Measurements from ENCODE around the gene INTS13. TPM values are rescaled to one million over a fixed set of nuclear protein-coding genes. Genes with fewer than 3 reads are reported as not detected.

The INTS13 gene
- total and polyA plus RNA-seq, 2 donors (not counting 3 experiments of a cell fraction or from before 2014, with no cell fraction given) = 8.7 to 35.9 TPM

DNA sequence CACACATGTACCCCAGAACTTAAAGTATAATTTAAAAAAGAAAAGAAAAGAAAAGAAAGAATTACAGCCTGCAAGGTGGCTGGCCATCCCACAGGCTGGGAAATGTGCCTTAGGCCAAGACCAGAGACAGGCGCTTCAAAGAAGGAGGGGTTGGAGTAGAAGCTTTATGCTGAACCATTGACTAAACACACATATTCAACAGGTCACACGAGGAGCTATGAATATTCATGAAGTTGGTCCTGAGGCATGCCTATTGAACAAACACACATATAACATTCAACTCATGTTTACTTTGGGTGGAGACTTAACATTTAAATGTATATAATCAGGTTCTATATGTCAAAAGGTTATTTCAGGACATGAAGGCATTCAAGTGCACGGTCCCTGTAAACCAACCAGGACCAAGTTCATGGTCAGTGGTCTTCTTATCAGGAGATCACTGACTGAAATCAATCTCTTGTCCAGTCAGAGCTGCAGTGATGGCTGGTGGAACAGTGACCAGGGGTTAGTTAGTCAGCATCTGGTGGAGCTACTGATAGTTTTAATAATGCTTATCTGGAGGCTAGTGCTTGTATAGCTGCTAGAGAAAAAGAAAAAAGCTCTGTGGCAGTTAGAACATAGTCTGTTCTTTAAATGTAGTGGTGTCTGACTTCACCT, 69.2 kb downstream of the INTS13 start:
- TF ChIP-seq MAX (IDR thresholded peaks at IDR 0.05; ENCODE audit: insufficient read depth, insufficient read length) = no peak
- TF ChIP-seq JUN (IDR thresholded peaks at IDR 0.05; ENCODE audit: borderline replicate concordance, insufficient read depth, insufficient read length, low read depth) = no peak
- TF ChIP-seq FOS (IDR thresholded peaks at IDR 0.05; ENCODE audit: borderline replicate concordance, insufficient read depth, low read length) = no peak
- TF ChIP-seq CTCF (IDR thresholded peaks at IDR 0.05; ENCODE audit: extremely low read depth in 1 of 2, insufficient read depth in 1 of 2, low read depth in 1 of 2, low read length in 2 of 2) = no peak
- TF ChIP-seq EZH2 (IDR thresholded peaks at IDR 0.05; ENCODE audit: borderline replicate concordance, low read depth, low read length, severe bottlenecking) = no peak
- no peak for TF ChIP-seq GATA2 (IDR thresholded peaks at IDR 0.05; ENCODE audit: insufficient read depth, insufficient read length, low read depth, low read length)
- no peak for TF ChIP-seq POLR2A (IDR thresholded peaks at IDR 0.05; ENCODE audit: low read depth, low read length)
- no peak for TF ChIP-seq MYC (IDR thresholded peaks at IDR 0.05; ENCODE audit: low read depth, low read length)
- TF ChIP-seq POLR2AphosphoS5 (IDR thresholded peaks at IDR 0.05; ENCODE audit: insufficient read depth, low read depth, low read length) = no peak
- H3K9ac ChIP-seq (replicated peaks; ENCODE audit: extremely low read depth, insufficient read depth, low read length) = no peak overlapping the region
- no peak overlapping the region for H3K27ac ChIP-seq (ENCODE audit: insufficient read depth, low read depth, low read length)
- H3K9me1 ChIP-seq (replicated peaks; ENCODE audit: control insufficient read depth, extremely low read depth, insufficient read depth, low read length) = peaks cover 2% of the 10 kb centered on the region
- no peak overlapping the region for H3K4me3 ChIP-seq (replicated peaks in 1 of 3; ENCODE audit: insufficient read depth in 1 of 3, low read depth in 1 of 3, low read length in 3 of 3)
- H3K9me3 ChIP-seq (replicated peaks; ENCODE audit: control insufficient read depth, insufficient read depth, low read length) = no peaks in the 10 kb centered on the region
- no peaks in the 10 kb centered on the region for H4K20me1 ChIP-seq (replicated peaks; ENCODE audit: control insufficient read depth, extremely low read depth, insufficient read depth, low read length)
- dilution Hi-C loops (cut with MboI; ENCODE audit: extremely low pct_ligation_motif_present, low sequenced_read_pairs) = no loop called here
- H3K4me1 ChIP-seq (ENCODE audit: control insufficient read depth, extremely low read depth, insufficient read depth, low read length) = peaks cover 16% of the 10 kb centered on the region
- H2AFZ ChIP-seq (ENCODE audit: low read depth, low read length) = no peak overlapping the region
- FAIRE-seq (no peak), DNase-seq (ENCODE audit: low read depth, low spot score) (no peak)
- H3K36me3 ChIP-seq (ENCODE audit: control insufficient read depth in 2 of 2, extremely low read depth in 1 of 2, insufficient read depth in 2 of 2, low read length in 2 of 2) = no peaks in the 10 kb centered on the region
- CTCF ChIA-PET = interaction anchor here (1.4 to 3.1 kb wide), 4 partner anchors 10 to 16 kb away, joined by 3 to 21 read pairs (median 6); no protein-coding TSS in a partner anchor
- no peaks in the 10 kb centered on the region for H3K27me3 ChIP-seq (ENCODE audit: control insufficient read depth in 2 of 2, insufficient read depth in 2 of 2, low read length in 2 of 2)
- intact Hi-C loops (cut with micrococcal nuclease) = no loop called here
- POLR2A ChIA-PET = no interaction called here
- no TSS peak for BruUV-seq (replicated peaks)
- H3K4me2 ChIP-seq (ENCODE audit: insufficient read depth, low read length) = no peak overlapping the region
- H3K79me2 ChIP-seq (ENCODE audit: control insufficient read depth, insufficient read depth, low read length) = no peaks in the 10 kb centered on the region

Measured in endothelial cell of umbilical vein (primary cell).